GOT3 (cell line): Measurements from ENCODE around the gene CRISP2.

Source experiments
- DNase-seq: peaks from one replicate; lab custom pipeline; 2025; ENCODE audit warnings: mixed read lengths; lab: John Stamatoyannopoulos, UW

The CRISP2 gene

GRCh38 chr6:49653942-49654341 lies 59.4 kb downstream of the CRISP2 start:
- DNase-seq: no peak

- no peak for DNase-seq
Observed at GRCh38 chr6:49653438-49653837, 59.9 kb downstream of the CRISP2 start.

- DNase-seq: no peak
Observed at GRCh38 chr6:49651239-49651638, 62.1 kb downstream of the CRISP2 start.

- no peak for DNase-seq
Observed at GRCh38 chr6:49649988-49650387, 63.4 kb downstream of the CRISP2 start.

- DNase-seq: no peak
Observed at GRCh38 chr6:49648036-49648435, 65.3 kb downstream of the CRISP2 start.

GRCh38 chr6:49647476-49647875 lies 65.9 kb downstream of the CRISP2 start:
- no peak for DNase-seq

GRCh38 chr6:49646942-49647341 lies 66.4 kb downstream of the CRISP2 start:
- no peak for DNase-seq

- no peak for DNase-seq
Observed at GRCh38 chr6:49646130-49646824, 67.1 kb downstream of the CRISP2 start.

GRCh38 chr6:49645139-49645538 lies 68.2 kb downstream of the CRISP2 start:
- DNase-seq: no peak
